HEK293T (cell line): Measurements from ENCODE around the gene UBE2Z.
A peak's percentile ranks its signal among the peaks of the same experiment; 100 is the strongest.

Experiments
- CTCF ChIA-PET: fragments of 350-600 bp; formaldehyde crosslinking; extraction: SDS; loops from one replicate; lab custom pipeline; 2021; ENCODE audit warnings: antibody characterized with exemption, inconsistent platforms; lab: Yijun Ruan, JAX
- POLR2A ChIA-PET: fragments of 350-600 bp; formaldehyde crosslinking; extraction: SDS; loops from one replicate; lab custom pipeline; 2020; ENCODE audit warnings: antibody characterized with exemption, inconsistent platforms; lab: Yijun Ruan, JAX
- DNase-seq: peaks from one replicate; pipeline ENCODE4 v3.0.0; 2012; ENCODE audit warnings: mixed read lengths; ENCODE audit errors: extremely low spot score
- ARNT ChIP-seq: fragments of 450-650 bp; IDR thresholded peaks from 2 replicates; pipeline ENCODE4 v1.6.1; 2017; ENCODE audit warnings: mild to moderate bottlenecking
- BHLHE40 ChIP-seq: fragments of 450-650 bp; IDR thresholded peaks from 2 replicates; pipeline ENCODE4 v1.6.1; 2016; ENCODE audit warnings: mild to moderate bottlenecking, moderate library complexity, borderline replicate concordance
- CTBP1 ChIP-seq: fragments of 450-650 bp; IDR thresholded peaks from 2 replicates; pipeline ENCODE4 v1.6.1; 2016; ENCODE audit warnings: borderline replicate concordance
- ELF4 ChIP-seq: fragments of 450-650 bp; IDR thresholded peaks from 2 replicates; pipeline ENCODE4 v1.6.1; 2017; ENCODE audit warnings: antibody characterized with exemption
- FOXA1 ChIP-seq: fragments of 450-650 bp; IDR thresholded peaks from 2 replicates; pipeline ENCODE4 v1.6.1; 2016; ENCODE audit warnings: mild to moderate bottlenecking
- FOXK2 ChIP-seq: fragments of 450-650 bp; IDR thresholded peaks from 2 replicates; pipeline ENCODE4 v1.6.1; 2016; ENCODE audit warnings: mild to moderate bottlenecking
- FOXM1 ChIP-seq: fragments of 450-650 bp; IDR thresholded peaks from 2 replicates; pipeline ENCODE4 v1.6.1; 2017; ENCODE audit warnings: mild to moderate bottlenecking, borderline replicate concordance
- HDGF ChIP-seq: fragments of 450-650 bp; IDR thresholded peaks from 2 replicates; pipeline ENCODE4 v1.6.1; 2017; ENCODE audit warnings: antibody characterized with exemption, borderline replicate concordance
- L3MBTL2 ChIP-seq: fragments of 450-650 bp; conservative IDR thresholded peaks from 2 replicates; pipeline ENCODE4 v1.6.1; 2016; ENCODE audit warnings: mild to moderate bottlenecking
- LEF1 ChIP-seq: fragments of 450-650 bp; IDR thresholded peaks from 2 replicates; pipeline ENCODE4 v1.6.1; 2017; ENCODE audit warnings: mild to moderate bottlenecking, borderline replicate concordance
- NFRKB ChIP-seq: fragments of 450-650 bp; IDR thresholded peaks from 2 replicates; pipeline ENCODE4 v1.6.1; 2016; ENCODE audit warnings: mild to moderate bottlenecking, moderate library complexity
- PKNOX1 ChIP-seq: fragments of 450-650 bp; IDR thresholded peaks from 2 replicates; pipeline ENCODE4 v1.6.1; 2016
- SP1 ChIP-seq: fragments of 450-650 bp; IDR thresholded peaks from 2 replicates; pipeline ENCODE4 v1.6.1; 2017
- SUZ12 ChIP-seq: fragments of 450-650 bp; IDR thresholded peaks from 2 replicates; pipeline ENCODE4 v1.6.1; 2016; ENCODE audit warnings: mild to moderate bottlenecking
- TARDBP ChIP-seq: fragments of 450-650 bp; IDR thresholded peaks from 2 replicates; pipeline ENCODE4 v1.6.1; 2016
- ZNF384 ChIP-seq: fragments of 450-650 bp; IDR thresholded peaks from 2 replicates; pipeline ENCODE4 v1.6.1; 2016

UBE2Z gene

DNA sequence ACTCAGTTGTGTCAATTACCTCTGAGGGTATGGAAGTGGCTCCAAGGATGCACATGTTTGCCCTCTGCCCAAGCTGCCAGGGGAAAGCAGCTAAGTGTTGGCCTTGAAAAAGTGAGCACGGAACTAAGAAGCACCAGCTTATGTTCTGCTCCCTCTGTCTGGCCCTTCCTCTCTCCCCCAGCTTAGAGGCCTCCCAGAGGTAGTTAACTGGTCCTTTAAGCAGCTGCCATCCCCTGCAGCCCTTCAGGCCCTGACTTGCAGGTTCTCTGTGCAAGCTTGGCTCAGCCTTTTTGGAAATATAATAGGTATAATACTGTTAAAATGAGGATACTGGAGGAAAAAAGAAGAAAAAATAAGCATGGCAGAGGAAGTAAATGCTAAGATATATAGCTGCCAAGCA, 7.0 kb upstream of the UBE2Z start:
- DNase-seq = no peak
- CTCF ChIA-PET = no interaction called here
- POLR2A ChIA-PET = interaction anchor here (1.2 to 6.0 kb wide), 2 partner anchors 8 to 96 kb away, joined by 3 to 45 read pairs; partner anchors contain the start of genes ATP5MC1 and IGF2BP1
- TF ChIP-seq L3MBTL2 (no peak), SUZ12 (no peak), PKNOX1 (no peak), BHLHE40 (no peak), ELF4 (no peak), ARNT (no peak), NFRKB (no peak), FOXA1 (no peak), HDGF (no peak), FOXK2 (no peak), CTBP1 (no peak), ZNF384 (no peak), LEF1 (no peak), SP1 (no peak), TARDBP (no peak), FOXM1 (no peak)

DNA sequence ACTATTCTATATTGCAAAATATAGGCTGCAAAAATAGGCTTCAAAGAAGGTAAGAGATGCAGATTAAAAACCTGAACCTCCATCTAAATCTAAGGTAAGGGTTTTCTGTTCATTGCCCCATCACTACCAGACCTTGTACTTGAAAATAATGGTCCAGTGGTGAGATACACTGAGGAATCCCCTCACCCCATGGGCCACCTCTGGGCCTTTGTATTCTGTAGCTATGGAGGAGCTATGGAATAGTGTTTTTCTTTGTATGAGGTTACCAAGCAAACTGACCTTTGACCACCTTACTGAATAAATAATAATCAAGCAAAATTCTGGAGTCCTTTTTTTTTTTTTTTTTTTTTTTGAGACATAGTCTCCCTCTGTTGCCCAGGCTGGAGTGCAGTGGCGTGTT, 4.8 kb upstream of the UBE2Z start:
- ChIA-PET CTCF (no interaction called here), POLR2A (interaction anchor here (6.0 kb wide), 1 partner anchor 10 kb away, joined by 45 read pairs; the partner anchor contains the start of gene ATP5MC1)
- no peak for DNase-seq
- TF ChIP-seq FOXK2 (no peak), BHLHE40 (no peak), TARDBP (no peak), NFRKB (no peak), LEF1 (no peak), FOXM1 (no peak), CTBP1 (no peak), HDGF (no peak), L3MBTL2 (no peak), SUZ12 (no peak), ZNF384 (no peak)

- POLR2A ChIA-PET = interaction anchor here (0.6 to 6.0 kb wide), 2 partner anchors 11 to 92 kb away, joined by 3 to 45 read pairs; partner anchors contain the start of gene ATP5MC1
- no peak for DNase-seq
- TF ChIP-seq HDGF (no peak), FOXK2 (no peak), L3MBTL2 (no peak), SP1 (no peak), NFRKB (no peak), LEF1 (no peak), FOXA1 (no peak), SUZ12 (no peak), PKNOX1 (no peak), BHLHE40 (no peak)
- CTCF ChIA-PET = no interaction called here
Observed at GRCh38 chr17:48904428-48904827, 3.8 kb upstream of the UBE2Z start.

GRCh38 chr17:48905987-48906515, 2.2 kb upstream of the UBE2Z start:
- no peak for DNase-seq
- TF ChIP-seq FOXK2 (no peak), L3MBTL2 (no peak), ZNF384 (no peak), ARNT (no peak), NFRKB (no peak), FOXA1 (no peak), PKNOX1 (no peak), HDGF (no peak), BHLHE40 (no peak), SUZ12 (no peak), SP1 (no peak), LEF1 (no peak), CTBP1 (no peak)
- POLR2A ChIA-PET = interaction anchor here (6.0 kb wide), 1 partner anchor 13 kb away, joined by 45 read pairs; the partner anchor contains the start of gene ATP5MC1
- CTCF ChIA-PET = no interaction called here

- ChIA-PET CTCF (no interaction called here), POLR2A (interaction anchor here (0.7 to 3.1 kb wide), 7 partner anchors 10 to 283 kb away, joined by 3 to 59 read pairs (median 5); partner anchors contain the start of genes ATP5MC1, HOXB13 and SNF8)
- TF ChIP-seq L3MBTL2 (0 out of 2 replicates have a peak, but pooled peaks have one; percentile 18), FOXM1 (no peak)
- no peak for DNase-seq
Observed at GRCh38 chr17:48907713-48908046, 527 bp upstream of the UBE2Z start.

GRCh38 chr17:48908853-48909394, 717 bp downstream of the UBE2Z start:
- CTCF ChIA-PET = interaction anchor here (0.6 kb wide), 1 partner anchor 104 kb away, joined by 3 read pairs; no protein-coding TSS in a partner anchor

More at GRCh38 chr17:48908853-48909394, 717 bp downstream of the UBE2Z start:
- DNase-seq = peak; percentile 94
- POLR2A ChIA-PET = interaction anchor here (1.1 to 3.1 kb wide), 4 partner anchors 16 to 87 kb away, joined by 3 to 59 read pairs (median 9); partner anchors contain the start of genes ATP5MC1 and SNF8
- no peak for TF ChIP-seq HDGF
- TF ChIP-seq FOXA1 = no peak
- no peak for TF ChIP-seq FOXM1
- TF ChIP-seq ARNT = no peak
- no peak for TF ChIP-seq PKNOX1
- no peak for TF ChIP-seq ELF4
